HEK293T (cell line): ENCODE measurements around the gene PRICKLE2.

Source experiments
- ELF4 ChIP-seq: fragments of 450-650 bp; IDR thresholded peaks from 2 replicates; pipeline ENCODE4 v1.6.1; 2017; ENCODE audit warnings: antibody characterized with exemption
- FOXA1 ChIP-seq: fragments of 450-650 bp; IDR thresholded peaks from 2 replicates; pipeline ENCODE4 v1.6.1; 2016; ENCODE audit warnings: mild to moderate bottlenecking
- LEF1 ChIP-seq: fragments of 450-650 bp; IDR thresholded peaks from 2 replicates; pipeline ENCODE4 v1.6.1; 2017; ENCODE audit warnings: mild to moderate bottlenecking, borderline replicate concordance

GRCh38 chr3:64225695-64226499 lies 631 bp upstream of the PRICKLE2 start:
- no peak for TF ChIP-seq FOXA1
- TF ChIP-seq ELF4: no peak
- TF ChIP-seq LEF1: no peak
